K562 (cell line): ENCODE measurements around the gene P2RX3.

Source experiments
- EP300 ChIP-seq: IDR thresholded peaks from 2 replicates; pipeline ENCODE4 v1.6.1; 2012; ENCODE audit warnings: low read length, improper control_type of control experiment
- POLR2AphosphoS5 ChIP-seq: IDR thresholded peaks from 2 replicates; pipeline ENCODE4 v1.6.1; 2011; ENCODE audit warnings: mild to moderate bottlenecking, low read depth, low read length, moderate library complexity; ENCODE audit not compliant: control insufficient read depth, insufficient read depth
- SIX5 ChIP-seq, 2 experiments: IDR thresholded peaks; 2 replicates each; pipeline ENCODE4 v1.6.1; 2011; ENCODE audit warnings: low read length in 2 of 2, borderline replicate concordance in 1 of 2, low read depth in 1 of 2, mild to moderate bottlenecking in 1 of 2, moderate library complexity in 1 of 2; ENCODE audit not compliant: insufficient read depth in 1 of 2
- TEAD4 ChIP-seq, 2 experiments: sonication (generic) in 1 of 2; formaldehyde crosslinking in 1 of 2; IDR thresholded peaks; 2 replicates each; pipeline versions ENCODE4 v1.6.1 to v1.8.0; 2012 to 2022; ENCODE audit warnings: borderline replicate concordance in 1 of 2, inconsistent platforms in 1 of 2, low read length in 1 of 2, mild to moderate bottlenecking in 1 of 2, missing genetic modification reagents in 1 of 2
- TF ChIP-seq, protein P1 (sequence below): sonication (generic); formaldehyde crosslinking; IDR thresholded peaks from 2 replicates; pipeline ENCODE4 v1.8.0; 2022; ENCODE audit warnings: missing genetic modification reagents, mild to moderate bottlenecking, borderline replicate concordance
- TF ChIP-seq, protein P2 (sequence below): sonication (generic); formaldehyde crosslinking; IDR thresholded peaks from 2 replicates; pipeline ENCODE4 v1.8.1; 2023; ENCODE audit warnings: mild to moderate bottlenecking, missing genetic modification reagents, moderate library complexity

- TF ChIP-seq POLR2AphosphoS5 (no peak), SIX5 (IDR thresholded peaks at IDR 0.05; ENCODE audit: borderline replicate concordance in 1 of 2, insufficient read depth in 1 of 2, low read depth in 1 of 2, low read length in 2 of 2) (no peak), EP300 (no peak), TEAD4 (IDR thresholded peaks at IDR 0.05; ENCODE audit: low read length) (no peak), TEAD4 (CRISPR knock-in tag; IDR thresholded peaks at IDR 0.05; ENCODE audit: borderline replicate concordance) (no peak)
- TF ChIP-seq, protein P1, sequence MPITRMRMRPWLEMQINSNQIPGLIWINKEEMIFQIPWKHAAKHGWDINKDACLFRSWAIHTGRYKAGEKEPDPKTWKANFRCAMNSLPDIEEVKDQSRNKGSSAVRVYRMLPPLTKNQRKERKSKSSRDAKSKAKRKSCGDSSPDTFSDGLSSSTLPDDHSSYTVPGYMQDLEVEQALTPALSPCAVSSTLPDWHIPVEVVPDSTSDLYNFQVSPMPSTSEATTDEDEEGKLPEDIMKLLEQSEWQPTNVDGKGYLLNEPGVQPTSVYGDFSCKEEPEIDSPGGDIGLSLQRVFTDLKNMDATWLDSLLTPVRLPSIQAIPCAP (CRISPR knock-in tag): no peak
- TF ChIP-seq, protein P2, sequence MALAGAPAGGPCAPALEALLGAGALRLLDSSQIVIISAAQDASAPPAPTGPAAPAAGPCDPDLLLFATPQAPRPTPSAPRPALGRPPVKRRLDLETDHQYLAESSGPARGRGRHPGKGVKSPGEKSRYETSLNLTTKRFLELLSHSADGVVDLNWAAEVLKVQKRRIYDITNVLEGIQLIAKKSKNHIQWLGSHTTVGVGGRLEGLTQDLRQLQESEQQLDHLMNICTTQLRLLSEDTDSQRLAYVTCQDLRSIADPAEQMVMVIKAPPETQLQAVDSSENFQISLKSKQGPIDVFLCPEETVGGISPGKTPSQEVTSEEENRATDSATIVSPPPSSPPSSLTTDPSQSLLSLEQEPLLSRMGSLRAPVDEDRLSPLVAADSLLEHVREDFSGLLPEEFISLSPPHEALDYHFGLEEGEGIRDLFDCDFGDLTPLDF (CRISPR knock-in tag): no peak
Measured at GRCh38 chr11:57416436-57416835, 78.3 kb downstream of the P2RX3 start.
